ENCODE results near the gene TNS1.

DNA sequence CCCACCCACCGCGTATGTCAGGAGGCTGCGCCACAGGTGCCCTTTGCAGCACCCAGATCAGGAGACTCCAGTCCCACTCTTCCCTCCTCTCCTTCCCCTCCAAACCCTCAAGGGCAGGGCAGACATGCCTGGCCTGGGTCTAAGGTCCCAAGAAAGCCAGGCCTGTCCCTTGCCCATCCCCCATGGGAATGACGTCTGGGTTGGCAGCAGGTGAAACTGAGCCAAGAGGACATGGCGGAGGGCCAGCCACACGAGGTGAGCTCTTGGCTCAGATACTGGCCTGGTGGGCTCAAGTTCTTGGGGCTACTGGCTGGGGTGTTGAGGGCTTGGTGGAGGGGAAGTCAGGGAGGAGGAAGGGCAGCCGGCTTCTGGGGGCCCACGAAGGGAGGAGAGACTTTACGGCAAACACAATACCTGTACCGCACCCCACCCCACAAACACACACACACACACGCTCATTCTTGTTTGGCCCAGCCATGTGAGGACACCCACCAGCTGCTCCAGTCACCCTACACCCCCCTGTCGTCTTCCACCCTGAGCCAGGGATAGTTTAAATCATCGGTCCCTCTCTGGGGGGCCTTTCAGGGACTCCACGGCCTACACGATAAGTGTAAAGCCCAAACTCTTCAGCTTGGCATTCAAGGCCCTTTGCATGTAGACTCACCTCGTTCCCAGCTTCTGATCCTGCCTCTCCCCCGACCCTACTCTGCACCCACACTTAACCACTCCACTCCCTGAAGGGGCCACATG lies 24.1 kb upstream of the TNS1 start:
- TF ChIP-seq CTCF (IDR thresholded peaks at IDR 0.05) = no peak
- TF ChIP-seq EZH2 (IDR thresholded peaks at IDR 0.05) = no peak
